Measurements from ENCODE around the gene ZNF775. TPM values are rescaled to one million over a fixed set of nuclear protein-coding genes. Genes with fewer than 3 reads are reported as not detected.

ZNF775 gene
- total RNA-seq, 1 experiment from 2014 or later, result 3.4 TPM

- intact Hi-C loops (cut with micrococcal nuclease; ENCODE audit: unreplicated experiment), result no loop called here
- Histone ChIP-seq H3K79me2 (ENCODE audit: low read depth) (no peaks in the 10 kb centered on the region), H3K9me2 (ENCODE audit: insufficient read depth) (no peaks in the 10 kb centered on the region), H2AFZ (no peak overlapping the region), H3K36me3 (ENCODE audit: low read depth) (no peaks in the 10 kb centered on the region), H3K4me2 (no peak overlapping the region), H4K20me1 (ENCODE audit: insufficient read depth) (no peaks in the 10 kb centered on the region), H3K4me1 (replicated peaks; ENCODE audit: insufficient read depth) (peaks cover 20% of the 10 kb centered on the region), H3K27ac (no peak overlapping the region), H3K4me3 (no peak overlapping the region), H3F3A (ENCODE audit: insufficient read depth, low read depth) (peaks cover 22% of the 10 kb centered on the region), H3K9me3 (ENCODE audit: insufficient read depth, low read depth) (no peaks in the 10 kb centered on the region), H3K27me3 (ENCODE audit: insufficient read depth, low read depth) (no peaks in the 10 kb centered on the region)
- no TSS peak for BruUV-seq (replicated peaks)
- CTCF ChIA-PET, result no interaction called here
- no peak for DNase-seq
- TF ChIP-seq CTCF (conservative IDR thresholded peaks at IDR 0.05) (no peak), EZH2 (IDR thresholded peaks at IDR 0.05; ENCODE audit: low read depth) (no peak)
- POLR2A ChIA-PET (ENCODE audit: unreplicated experiment), result no interaction called here
Measured at GRCh38 chr7:150382123-150382843, 3.2 kb downstream of the ZNF775 start.

- no peak overlapping the region for H2AFZ ChIP-seq
- no peaks in the 10 kb centered on the region for H3K27me3 ChIP-seq (ENCODE audit: insufficient read depth, low read depth)
- H3K4me2 ChIP-seq, result no peak overlapping the region
- no TSS peak for BruUV-seq (replicated peaks)
- peaks cover 16% of the 10 kb centered on the region for H3F3A ChIP-seq (ENCODE audit: insufficient read depth, low read depth)
- DNase-seq, result no peak
- H4K20me1 ChIP-seq (ENCODE audit: insufficient read depth), result no peaks in the 10 kb centered on the region
- peaks cover 15% of the 10 kb centered on the region for H3K4me1 ChIP-seq (replicated peaks; ENCODE audit: insufficient read depth)
- ChIA-PET CTCF (no interaction called here), POLR2A (ENCODE audit: unreplicated experiment) (no interaction called here)
- H3K4me3 ChIP-seq, result no peak overlapping the region
- no peaks in the 10 kb centered on the region for H3K79me2 ChIP-seq (ENCODE audit: low read depth)
- H3K27ac ChIP-seq, result no peak overlapping the region
- no peaks in the 10 kb centered on the region for H3K9me3 ChIP-seq (ENCODE audit: insufficient read depth, low read depth)
- no peaks in the 10 kb centered on the region for H3K36me3 ChIP-seq (ENCODE audit: low read depth)
- no peaks in the 10 kb centered on the region for H3K9me2 ChIP-seq (ENCODE audit: insufficient read depth)
- TF ChIP-seq CTCF (conservative IDR thresholded peaks at IDR 0.05), result no peak
- no peak for TF ChIP-seq EZH2 (IDR thresholded peaks at IDR 0.05; ENCODE audit: low read depth)
- intact Hi-C loops (cut with micrococcal nuclease; ENCODE audit: unreplicated experiment), result no loop called here
Measured at GRCh38 chr7:150382844-150383225, 3.7 kb downstream of the ZNF775 start.

- Histone ChIP-seq H3K79me2 (ENCODE audit: low read depth) (no peaks in the 10 kb centered on the region), H3K4me1 (replicated peaks; ENCODE audit: insufficient read depth) (peaks cover 7% of the 10 kb centered on the region), H2AFZ (no peak overlapping the region), H3K9me2 (ENCODE audit: insufficient read depth) (no peaks in the 10 kb centered on the region), H3K4me3 (no peak overlapping the region), H3K9me3 (ENCODE audit: insufficient read depth, low read depth) (no peaks in the 10 kb centered on the region), H3K27me3 (ENCODE audit: insufficient read depth, low read depth) (no peaks in the 10 kb centered on the region), H3K27ac (no peak overlapping the region), H4K20me1 (ENCODE audit: insufficient read depth) (no peaks in the 10 kb centered on the region), H3F3A (ENCODE audit: insufficient read depth, low read depth) (peaks cover 7% of the 10 kb centered on the region; the same call in 1 of the 2 replicates), H3K36me3 (ENCODE audit: low read depth) (no peaks in the 10 kb centered on the region), H3K4me2 (no peak overlapping the region)
- ChIA-PET POLR2A (ENCODE audit: unreplicated experiment) (interaction anchor here (0.6 kb wide), 1 partner anchor 560 kb away, joined by 3 read pairs; no protein-coding TSS in a partner anchor), CTCF (no interaction called here)
- TF ChIP-seq CTCF (conservative IDR thresholded peaks at IDR 0.05) (no peak), EZH2 (IDR thresholded peaks at IDR 0.05; ENCODE audit: low read depth) (no peak)
- no peak for DNase-seq
- intact Hi-C loops (cut with micrococcal nuclease; ENCODE audit: unreplicated experiment), result no loop called here
- no TSS peak for BruUV-seq (replicated peaks)
Measured at GRCh38 chr7:150383710-150384397, 4.7 kb downstream of the ZNF775 start.
